HPDE6-E6E7 (cell line): ENCODE data around the gene CACNA1F.

Experiments used
- DNase-seq: peaks from one replicate; pipeline ENCODE4 v3.0.0; 2011; ENCODE audit warnings: missing footprints; ENCODE audit errors: extremely low spot score

The CACNA1F gene

DNA sequence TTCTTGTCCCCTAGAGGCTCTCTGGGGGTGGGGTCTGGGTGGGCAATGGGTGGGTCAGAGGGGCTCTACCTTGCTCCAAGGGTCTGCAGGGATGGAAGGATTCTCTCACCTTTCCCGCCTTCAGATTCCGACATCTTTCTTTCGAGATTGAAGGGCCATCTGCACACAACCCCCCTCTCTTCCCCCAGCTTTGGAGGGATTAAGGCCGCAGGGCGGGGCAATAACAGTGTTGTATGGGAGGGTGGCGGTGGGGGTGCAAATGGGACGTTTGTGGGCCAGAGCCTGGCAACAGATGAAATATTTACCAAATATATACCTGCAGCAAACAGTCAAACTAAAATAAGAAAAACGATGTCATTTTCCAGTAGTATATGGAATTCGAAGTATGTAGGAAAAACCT is at the start of gene CACNA1F:
CACNA1F (minus strand) TSS at position 165 of the 400 bp plus-strand sequence; CDS start at position 134, 31 bp downstream.
- DNase-seq = no peak

- DNase-seq = no peak
Observed at GRCh38 chrX:49282647-49283011, 49.5 kb upstream of the CACNA1F start.

- DNase-seq = no peak
Observed at GRCh38 chrX:49278081-49278480, 44.9 kb upstream of the CACNA1F start.

DNA sequence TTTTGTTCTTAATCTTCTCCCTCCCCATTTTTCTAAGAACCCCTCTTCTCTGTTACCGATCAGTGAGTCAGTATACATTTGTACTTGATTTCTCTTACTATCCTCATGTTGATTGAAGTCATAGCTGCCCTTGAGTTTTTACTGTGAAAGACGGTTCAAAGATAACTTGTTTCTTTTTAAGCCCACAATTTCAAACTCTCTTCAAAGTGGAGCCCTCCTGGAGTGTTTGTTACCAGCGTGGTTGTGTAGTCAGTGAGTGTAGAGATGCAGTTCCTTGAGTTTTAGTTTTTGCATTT is 44.3 kb upstream of the CACNA1F start:
- DNase-seq = no peak

DNA sequence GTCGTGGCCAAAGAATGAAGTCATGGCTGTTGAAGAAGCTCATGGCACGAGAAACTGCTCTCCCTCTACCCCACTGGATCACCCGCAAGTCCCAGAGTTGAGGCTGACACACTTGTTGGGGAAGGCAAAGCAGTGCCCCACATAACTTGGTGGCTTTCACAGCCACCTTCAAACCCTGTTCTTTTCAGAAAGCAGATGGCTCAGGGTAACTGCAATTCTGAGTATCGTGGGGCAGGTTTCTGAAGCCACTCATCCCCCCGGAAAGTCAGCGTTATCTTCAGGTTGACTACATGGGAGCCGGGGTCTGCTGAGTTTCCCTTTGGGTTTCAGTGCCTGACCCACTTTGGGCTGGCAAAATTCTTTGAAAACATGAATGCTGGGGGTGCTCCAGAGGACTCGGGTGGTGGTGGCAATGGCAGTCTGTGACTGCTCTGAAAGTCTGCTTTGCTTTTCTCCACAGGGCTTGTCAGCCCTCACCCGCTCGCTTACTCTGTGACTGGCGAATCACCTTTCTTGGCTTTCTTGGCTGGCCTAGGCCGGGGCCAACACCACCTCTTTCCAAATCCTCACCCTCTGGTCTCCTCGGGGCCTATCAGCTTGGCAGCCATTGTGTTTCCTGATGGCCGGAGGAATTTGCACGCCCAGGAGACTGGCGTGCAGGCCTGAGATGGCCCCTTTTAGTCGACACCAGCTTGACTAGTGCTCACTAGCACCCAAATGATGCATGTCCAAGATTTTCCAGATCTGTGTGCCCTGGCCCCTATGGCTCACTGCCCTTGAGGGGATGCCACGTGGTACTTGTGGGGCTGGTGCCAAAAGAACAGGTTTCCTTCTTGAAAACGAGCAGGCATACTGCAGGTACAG is 43.8 kb upstream of the CACNA1F start:
- DNase-seq = no peak

- no peak for DNase-seq
Observed at GRCh38 chrX:49276207-49276606, 43.1 kb upstream of the CACNA1F start.

GRCh38 chrX:49273181-49273727 is 40.1 kb upstream of the CACNA1F start:
- DNase-seq = no peak

GRCh38 chrX:49272421-49272820 is 39.3 kb upstream of the CACNA1F start:
- DNase-seq = no peak

- DNase-seq = no peak
Observed at GRCh38 chrX:49271341-49271740, 38.2 kb upstream of the CACNA1F start.

GRCh38 chrX:49270249-49270921 is 37.2 kb upstream of the CACNA1F start:
- no peak for DNase-seq

DNA sequence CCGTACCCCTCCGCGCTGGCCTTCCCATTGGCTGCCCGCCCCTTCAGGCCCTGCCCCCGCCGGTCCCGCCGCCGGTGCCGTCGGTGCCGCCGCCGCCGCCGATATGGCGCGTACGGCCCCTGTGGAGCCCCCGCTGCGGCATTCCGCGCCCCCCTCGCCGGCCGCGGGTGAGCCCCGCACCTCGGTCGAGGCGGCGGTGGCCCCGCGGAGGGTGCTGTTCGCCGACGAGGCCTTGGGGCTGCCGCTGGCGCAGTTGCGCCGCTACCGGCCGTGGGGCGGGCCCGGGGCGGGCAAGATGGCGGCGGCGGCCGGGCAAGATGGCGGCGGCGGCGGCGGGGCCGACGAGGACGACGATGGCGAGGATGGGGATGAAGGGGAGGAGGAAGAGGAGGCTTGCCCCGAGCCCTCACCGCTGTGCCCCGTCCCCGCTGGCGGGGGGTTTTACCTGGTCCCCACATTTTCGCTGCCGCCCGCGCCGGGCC is 36.7 kb upstream of the CACNA1F start, which contains the start of gene PPP1R3F:
PPP1R3F (plus strand) TSS at position 27 of the 482 bp plus-strand sequence; CDS start at position 104, 77 bp downstream.
- DNase-seq = no peak

DNA sequence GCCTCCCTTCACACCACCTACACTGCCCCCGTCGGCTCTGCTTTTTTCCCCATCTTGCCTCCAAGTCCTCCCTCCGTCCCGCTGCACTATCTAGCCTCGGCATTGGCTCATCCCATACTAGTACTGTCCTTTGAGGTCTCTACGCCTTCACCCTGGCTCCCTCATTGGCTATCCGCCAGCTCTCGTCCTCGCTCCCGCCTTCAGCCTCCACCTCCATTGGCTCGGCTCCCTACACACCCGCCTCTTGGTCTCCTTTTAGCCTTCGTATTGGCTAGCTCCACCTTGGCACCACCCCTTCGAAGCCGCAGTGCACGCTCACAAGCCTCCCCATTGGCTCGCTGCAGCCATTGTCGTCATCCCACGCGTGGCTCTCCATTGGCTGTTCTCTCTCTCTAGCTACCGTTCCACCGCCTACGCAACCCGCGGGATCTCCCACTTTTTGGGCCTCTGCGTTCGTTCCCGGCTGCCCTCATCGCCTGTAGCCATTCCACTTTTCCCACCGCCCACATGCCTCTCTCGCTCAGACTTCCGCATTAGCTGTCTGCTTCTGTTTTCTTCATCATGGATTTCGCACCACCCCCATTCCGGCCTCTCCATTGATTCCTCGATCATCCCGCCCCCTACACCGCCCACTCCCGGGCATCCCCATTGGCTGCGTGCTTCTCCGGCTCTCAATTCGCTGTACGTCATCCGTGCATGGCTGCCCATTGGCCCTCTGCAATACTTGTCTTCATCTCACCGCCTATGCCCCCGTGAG is 36.0 kb upstream of the CACNA1F start:
- DNase-seq = peak; percentile 87

DNA sequence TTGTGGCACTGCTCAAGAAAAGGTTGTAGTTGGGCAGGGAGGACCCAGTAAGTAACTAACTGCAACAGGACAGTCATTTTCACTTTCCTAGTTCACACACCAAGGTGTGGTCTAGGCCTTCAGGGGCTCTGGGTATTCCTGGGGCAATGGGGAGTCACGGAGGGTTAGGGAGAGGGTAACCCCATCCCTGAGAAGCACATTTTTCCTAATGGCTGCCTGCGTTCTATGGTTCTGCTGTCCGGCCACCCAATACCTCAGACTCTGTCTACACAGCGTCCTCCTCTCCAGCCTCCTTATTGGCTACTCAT is 35.5 kb upstream of the CACNA1F start:
- no peak for DNase-seq

GRCh38 chrX:49266523-49267445 is 33.6 kb upstream of the CACNA1F start:
- DNase-seq = no peak

DNA sequence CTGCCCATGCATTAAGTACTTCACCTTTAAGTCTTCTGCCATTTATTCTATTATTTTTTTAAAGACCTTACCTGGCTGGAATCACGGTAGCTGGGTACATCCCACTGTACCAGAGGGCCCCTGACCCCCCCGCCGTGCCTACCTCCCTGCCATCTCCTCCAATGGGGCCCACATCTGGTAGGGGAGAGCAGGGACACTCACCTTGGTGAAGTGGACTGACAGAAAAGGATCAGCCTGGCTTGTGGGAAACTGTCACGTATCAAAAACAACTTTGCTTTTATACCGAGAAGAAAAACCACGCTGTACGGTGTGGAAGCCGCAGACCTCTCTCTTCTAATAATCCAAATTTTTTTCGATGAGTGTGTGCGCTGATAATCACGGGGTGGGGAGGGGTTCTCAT is 31.3 kb upstream of the CACNA1F start, which contains the start of gene FOXP3:
FOXP3 (minus strand) TSS at position 251 of the 400 bp plus-strand sequence. CDS start 6,205 bp downstream, outside the sequence.
- no peak for DNase-seq

GRCh38 chrX:49263631-49264030 is 30.5 kb upstream of the CACNA1F start:
- DNase-seq = no peak

DNA sequence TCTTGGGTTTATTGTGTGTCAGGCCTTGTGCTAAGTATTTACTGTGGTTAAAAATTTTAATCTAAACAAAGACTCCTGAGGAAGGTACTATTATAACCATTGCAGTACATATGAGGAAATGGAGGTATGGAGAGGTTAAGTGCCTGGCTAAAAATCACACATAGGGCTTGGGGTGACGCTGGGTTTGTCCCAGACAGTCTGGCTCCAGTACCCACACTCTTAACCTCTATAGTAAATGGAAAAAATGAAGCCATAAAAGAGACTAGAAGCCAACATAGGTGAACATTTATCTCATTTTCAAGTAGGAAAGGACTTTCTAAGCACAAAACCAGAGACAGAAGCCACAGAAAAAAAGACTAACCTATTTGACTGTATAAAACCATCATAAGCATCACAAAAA is 29.5 kb upstream of the CACNA1F start:
- no peak for DNase-seq

DNA sequence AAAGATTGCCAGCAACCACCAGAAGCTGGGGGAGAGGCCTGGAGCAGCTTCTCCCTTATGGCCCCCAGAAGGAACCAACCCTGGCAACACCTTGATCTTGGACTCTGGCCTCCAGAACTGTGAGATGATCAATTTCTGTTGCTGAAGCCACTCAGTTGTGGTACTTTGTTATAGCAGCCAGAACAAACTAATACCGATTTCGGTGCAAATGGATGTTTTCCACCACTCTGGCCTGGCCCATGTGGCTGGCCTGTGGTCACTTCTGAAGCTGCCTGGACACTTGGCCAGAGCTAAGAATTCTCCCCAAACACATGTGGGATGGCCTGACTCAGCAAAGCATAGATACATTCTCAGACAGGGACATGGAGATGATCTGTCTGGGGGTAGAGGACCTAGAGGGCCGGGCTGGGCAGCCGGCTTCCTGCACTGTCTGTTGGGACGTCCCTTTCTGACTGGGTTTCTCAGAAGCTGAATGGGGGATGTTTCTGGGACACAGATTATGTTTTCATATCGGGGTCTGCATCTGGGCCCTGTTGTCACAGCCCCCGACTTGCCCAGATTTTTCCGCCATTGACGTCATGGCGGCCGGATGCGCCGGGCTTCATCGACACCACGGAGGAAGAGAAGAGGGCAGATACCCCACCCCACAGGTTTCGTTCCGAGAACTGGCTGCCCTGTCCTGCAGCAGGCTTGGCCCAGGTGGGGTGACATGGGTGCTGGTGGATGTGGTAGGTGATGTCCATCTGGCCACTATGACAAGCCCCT is 27.3 kb upstream of the CACNA1F start:
- no peak for DNase-seq

DNA sequence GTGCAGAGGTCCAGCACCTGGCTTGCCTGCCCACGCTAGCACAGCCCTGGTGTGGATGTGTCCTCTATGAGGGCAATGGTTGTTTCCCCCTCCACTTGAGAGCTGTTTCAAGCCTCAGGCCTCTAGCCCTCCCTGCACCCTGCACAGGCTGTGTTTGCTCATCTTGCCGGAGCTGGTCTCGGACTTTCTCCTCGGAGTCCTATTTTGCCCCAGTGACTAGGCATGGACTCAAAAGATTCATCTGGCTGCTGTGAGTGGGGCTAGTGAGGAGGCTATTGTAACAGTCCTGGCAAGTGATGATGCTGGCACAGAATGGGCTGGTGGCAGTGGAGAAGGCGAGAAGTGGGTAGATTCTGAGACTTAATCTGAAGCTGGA is 25.6 kb upstream of the CACNA1F start:
- DNase-seq = no peak
